Activated CD8-positive, alpha-beta memory T cell treated with anti-CD3 and anti-CD28 coated beads, Interleukin-2, amount 50 U/mL, for 1 hour (primary cell): ENCODE data around the gene BCL11B.

ENCODE experiments used
- DNase-seq: peaks from one replicate; pipeline ENCODE4 v3.0.0-alpha.2; 2020; ENCODE audit errors: extremely low read depth

The BCL11B gene

GRCh38 chr14:99287269-99287942 lies 15.4 kb upstream of the BCL11B start:
- no peak for DNase-seq

GRCh38 chr14:99286761-99287160 lies 14.8 kb upstream of the BCL11B start:
- DNase-seq, result no peak

- DNase-seq, result no peak
These were observed 12.4 kb upstream of the BCL11B start for GRCh38 chr14:99284254-99285004.

- DNase-seq, result no peak
These were observed 10.5 kb upstream of the BCL11B start for GRCh38 chr14:99282261-99283050.

GRCh38 chr14:99281396-99281795 lies 9.4 kb upstream of the BCL11B start:
- no peak for DNase-seq

- no peak for DNase-seq
These were observed 8.9 kb upstream of the BCL11B start for GRCh38 chr14:99280852-99281251.

GRCh38 chr14:99280066-99280731 lies 8.2 kb upstream of the BCL11B start:
- DNase-seq, result no peak

- DNase-seq, result no peak
These were observed 6.8 kb upstream of the BCL11B start for GRCh38 chr14:99278836-99279235.

GRCh38 chr14:99277530-99277929 lies 5.5 kb upstream of the BCL11B start:
- no peak for DNase-seq

GRCh38 chr14:99276482-99276881 lies 4.5 kb upstream of the BCL11B start:
- DNase-seq, result no peak

GRCh38 chr14:99275222-99275584 lies 3.2 kb upstream of the BCL11B start:
- no peak for DNase-seq

GRCh38 chr14:99274346-99275221 lies 2.6 kb upstream of the BCL11B start:
- no peak for DNase-seq

- DNase-seq, result no peak
These were observed 1.9 kb upstream of the BCL11B start for GRCh38 chr14:99273766-99274345.

- DNase-seq, result no peak
These were observed 1.1 kb upstream of the BCL11B start for GRCh38 chr14:99272899-99273765.

GRCh38 chr14:99272632-99272898 lies 568 bp upstream of the BCL11B start:
- no peak for DNase-seq

GRCh38 chr14:99271221-99271941 lies 616 bp downstream of the BCL11B start:
- no peak for DNase-seq

- DNase-seq, result no peak
These were observed 1.4 kb downstream of the BCL11B start for GRCh38 chr14:99270458-99271220.

GRCh38 chr14:99268810-99269707 lies 2.9 kb downstream of the BCL11B start:
- DNase-seq, result no peak
